Suprapubic skin (tissue), 4 donors: ENCODE results near the gene TBC1D24. TPM values are rescaled to one million over a fixed set of nuclear protein-coding genes. Genes with fewer than 3 reads are reported as not detected.
A peak's percentile ranks its signal among the peaks of the same experiment; 100 is the strongest.

Experiments
- DNase-seq, 2 donors: peaks; one replicate each; pipeline ENCODE4 v3.0.0-alpha.2; 2019; ENCODE audit warnings: low spot score in 2 of 2
- H3K27ac ChIP-seq: fragments of 200-600 bp; sonication (generic); one replicate; pipeline ENCODE4 v1.5.1; 2019
- H3K27me3 ChIP-seq: fragments of 200-600 bp; sonication (generic); one replicate; pipeline ENCODE4 v1.5.1; 2019
- H3K36me3 ChIP-seq: fragments of 200-600 bp; sonication (generic); one replicate; pipeline ENCODE4 v1.5.1; 2019
- H3K4me1 ChIP-seq: fragments of 200-600 bp; sonication (generic); one replicate; pipeline ENCODE4 v1.5.1; 2019
- H3K4me3 ChIP-seq: fragments of 200-600 bp; sonication (generic); one replicate; pipeline ENCODE4 v1.5.1; 2019; ENCODE audit warnings: mild to moderate bottlenecking
- H3K9me3 ChIP-seq: fragments of 200-600 bp; sonication (generic); one replicate; pipeline ENCODE4 v1.5.1; 2019
- CTCF ChIP-seq, 2 donors: fragments of 200-600 bp in 1 of 2; fragments of 450-650 bp in 1 of 2; sonication (generic) in 1 of 2; IDR thresholded peaks; one replicate each; pipeline ENCODE4 v1.5.1; 2016 to 2019; ENCODE audit warnings: antibody characterized with exemption in 2 of 2, mild to moderate bottlenecking in 1 of 2, moderate library complexity in 1 of 2
- EP300 ChIP-seq: sonication (generic); formaldehyde crosslinking; IDR thresholded peaks from one replicate; pipeline ENCODE4 v1.6.1; 2017; ENCODE audit warnings: antibody characterized with exemption
- POLR2A ChIP-seq, 2 donors: fragments of 450-650 bp; IDR thresholded peaks; one replicate each; pipeline ENCODE4 v1.6.1; 2017; ENCODE audit warnings: antibody characterized with exemption in 2 of 2, mild to moderate bottlenecking in 2 of 2, moderate library complexity in 2 of 2
- POLR2AphosphoS5 ChIP-seq, 3 donors: sonication (generic); formaldehyde crosslinking; IDR thresholded peaks; one replicate each; pipeline ENCODE4 v1.6.1; 2017; ENCODE audit warnings: antibody characterized with exemption in 3 of 3
- WGBS: methylation state at CpG from one replicate; pipeline ENCODE4 v1.1.5; 2018; 5-methylcytosine and 5-hydroxymethylcytosine counted together
- total RNA-seq, 4 donors: library from RNA; depleted of rRNA; stranded (reverse); fragments of >200 nt; gene quantifications; one replicate each; pipeline ENCODE4 v1.1.0, GENCODE V29; 2016

The TBC1D24 gene
- total RNA-seq, 4 donors from 2014 or later, result 10.8 to 23.6 (median 16.5) TPM

GRCh38 chr16:2466667-2467527 is 8.0 kb upstream of the TBC1D24 start:
- Histone ChIP-seq H3K4me1 (peaks cover 45% of the 10 kb centered on the region), H3K9me3 (no peaks in the 10 kb centered on the region), H3K27me3 (peaks cover 4% of the 10 kb centered on the region), H3K36me3 (no peaks in the 10 kb centered on the region), H3K27ac (no peak overlapping the region), H3K4me3 (peak overlapping the region; percentile 57)
- WGBS, result 77% methylated on average over 28 of the region's 29 CpGs
- TF ChIP-seq CTCF (IDR thresholded peaks at IDR 0.05) (no peak), POLR2A (IDR thresholded peaks at IDR 0.05) (no peak), EP300 (no peak), POLR2AphosphoS5 (IDR thresholded peaks at IDR 0.05) (no peak)
- no peak for DNase-seq

GRCh38 chr16:2467528-2468232 is 7.2 kb upstream of the TBC1D24 start:
- Histone ChIP-seq H3K27ac (peak overlapping the region; percentile 66), H3K9me3 (no peaks in the 10 kb centered on the region), H3K4me3 (peak overlapping the region; percentile 57), H3K4me1 (peaks cover 50% of the 10 kb centered on the region), H3K27me3 (peaks cover 12% of the 10 kb centered on the region), H3K36me3 (no peaks in the 10 kb centered on the region)
- TF ChIP-seq EP300 (no peak), CTCF (IDR thresholded peaks at IDR 0.05) (no peak)
- 0% methylated on average over 2 of the region's 80 CpGs for WGBS
- peak; percentile 89 to 90 for DNase-seq

GRCh38 chr16:2468233-2468724 is 6.6 kb upstream of the TBC1D24 start:
- peaks cover 15% of the 10 kb centered on the region for H3K27me3 ChIP-seq
- peak in 1 of 2 donors; percentile 66 for DNase-seq
- peak overlapping the region; percentile 66 for H3K27ac ChIP-seq
- no peaks in the 10 kb centered on the region for H3K9me3 ChIP-seq
- H3K36me3 ChIP-seq, result no peaks in the 10 kb centered on the region
- peaks cover 51% of the 10 kb centered on the region for H3K4me1 ChIP-seq
- WGBS, result 0% methylated on average over 25 of the region's 38 CpGs
- peak overlapping the region; percentile 57 for H3K4me3 ChIP-seq
- no peak for TF ChIP-seq POLR2AphosphoS5 (IDR thresholded peaks at IDR 0.05)
- TF ChIP-seq EP300, result no peak
- TF ChIP-seq CTCF (IDR thresholded peaks at IDR 0.05), result no peak
- no peak for TF ChIP-seq POLR2A (IDR thresholded peaks at IDR 0.05)

GRCh38 chr16:2468725-2469398 is 6.1 kb upstream of the TBC1D24 start:
- Histone ChIP-seq H3K9me3 (no peaks in the 10 kb centered on the region), H3K4me3 (peak overlapping the region; percentile 57), H3K4me1 (peaks cover 57% of the 10 kb centered on the region), H3K36me3 (no peaks in the 10 kb centered on the region), H3K27me3 (peaks cover 15% of the 10 kb centered on the region), H3K27ac (no peak overlapping the region)
- peak in 1 of 2 donors; percentile 58 for DNase-seq
- WGBS, result 17% methylated on average over 1 of the region's 14 CpGs
- TF ChIP-seq CTCF (IDR thresholded peaks at IDR 0.05) (no peak), POLR2A (IDR thresholded peaks at IDR 0.05) (no peak), EP300 (no peak), POLR2AphosphoS5 (IDR thresholded peaks at IDR 0.05) (no peak)
